Measurements from ENCODE around the gene CHST4.
A peak's percentile ranks its signal among the peaks of the same experiment; 100 is the strongest.
"Not testable (repeated sequence)": the region's sequence is repeated elsewhere in the genome, so short reads cannot be mapped to it uniquely, and the experiment has no call there.

The CHST4 gene

GRCh38 chr16:71524566-71525553, 1.4 kb upstream of the CHST4 start:
- no peak for DNase-seq

DNA sequence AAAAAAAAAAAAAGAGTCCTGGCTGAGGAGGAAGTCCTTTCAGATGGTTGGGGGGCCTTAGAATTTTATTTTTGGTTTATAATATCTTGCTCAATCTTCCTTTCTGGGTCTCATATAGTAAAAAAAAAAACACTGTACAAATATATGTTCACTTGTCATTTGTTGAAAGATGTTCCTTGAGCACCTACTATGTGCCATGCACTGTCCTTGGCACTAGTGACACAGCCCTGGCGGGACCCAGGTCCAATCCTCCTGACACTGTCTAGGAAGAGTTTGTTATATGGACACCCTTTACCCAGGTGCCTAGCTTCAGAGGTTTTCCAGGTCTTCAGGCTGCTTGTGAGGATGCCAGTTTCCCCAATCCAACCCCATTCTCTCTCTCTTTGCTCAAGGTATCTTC, 2.0 kb downstream of the CHST4 start:
- no peak for DNase-seq

DNA sequence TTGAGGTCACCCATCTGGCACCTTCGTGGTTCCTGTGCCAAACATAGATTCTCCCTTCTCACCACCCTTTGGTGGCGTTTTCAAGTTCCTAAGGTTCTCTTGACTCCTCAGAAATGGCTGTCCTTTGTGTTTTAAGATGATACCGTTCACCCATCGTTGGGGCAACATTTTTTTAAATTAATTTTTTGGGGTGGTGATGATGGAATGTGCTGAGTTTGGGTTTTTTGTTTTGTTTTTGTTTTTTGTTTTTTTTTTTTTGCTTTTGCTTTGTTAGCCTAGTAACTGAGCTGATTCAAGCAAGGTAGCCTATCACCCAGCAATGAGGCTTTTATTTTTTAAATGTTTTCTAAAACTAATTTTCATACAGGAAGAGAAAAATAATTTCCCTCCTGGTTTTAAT, 2.6 kb downstream of the CHST4 start:
- no peak for DNase-seq

- DNase-seq, result no peak
Measured at GRCh38 chr16:71532366-71532765, 6.1 kb downstream of the CHST4 start.

DNA sequence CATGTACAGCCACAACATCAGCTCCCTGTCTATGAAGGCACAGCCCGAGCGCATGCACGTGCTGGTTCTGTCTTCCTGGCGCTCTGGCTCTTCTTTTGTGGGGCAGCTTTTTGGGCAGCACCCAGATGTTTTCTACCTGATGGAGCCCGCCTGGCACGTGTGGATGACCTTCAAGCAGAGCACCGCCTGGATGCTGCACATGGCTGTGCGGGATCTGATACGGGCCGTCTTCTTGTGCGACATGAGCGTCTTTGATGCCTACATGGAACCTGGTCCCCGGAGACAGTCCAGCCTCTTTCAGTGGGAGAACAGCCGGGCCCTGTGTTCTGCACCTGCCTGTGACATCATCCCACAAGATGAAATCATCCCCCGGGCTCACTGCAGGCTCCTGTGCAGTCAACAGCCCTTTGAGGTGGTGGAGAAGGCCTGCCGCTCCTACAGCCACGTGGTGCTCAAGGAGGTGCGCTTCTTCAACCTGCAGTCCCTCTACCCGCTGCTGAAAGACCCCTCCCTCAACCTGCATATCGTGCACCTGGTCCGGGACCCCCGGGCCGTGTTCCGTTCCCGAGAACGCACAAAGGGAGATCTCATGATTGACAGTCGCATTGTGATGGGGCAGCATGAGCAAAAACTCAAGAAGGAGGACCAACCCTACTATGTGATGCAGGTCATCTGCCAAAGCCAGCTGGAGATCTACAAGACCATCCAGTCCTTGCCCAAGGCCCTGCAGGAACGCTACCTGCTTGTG, 10.7 kb downstream of the CHST4 start:
- no peak for DNase-seq

- no peak for DNase-seq
Measured at GRCh38 chr16:71537643-71538042, 11.4 kb downstream of the CHST4 start.

DNA sequence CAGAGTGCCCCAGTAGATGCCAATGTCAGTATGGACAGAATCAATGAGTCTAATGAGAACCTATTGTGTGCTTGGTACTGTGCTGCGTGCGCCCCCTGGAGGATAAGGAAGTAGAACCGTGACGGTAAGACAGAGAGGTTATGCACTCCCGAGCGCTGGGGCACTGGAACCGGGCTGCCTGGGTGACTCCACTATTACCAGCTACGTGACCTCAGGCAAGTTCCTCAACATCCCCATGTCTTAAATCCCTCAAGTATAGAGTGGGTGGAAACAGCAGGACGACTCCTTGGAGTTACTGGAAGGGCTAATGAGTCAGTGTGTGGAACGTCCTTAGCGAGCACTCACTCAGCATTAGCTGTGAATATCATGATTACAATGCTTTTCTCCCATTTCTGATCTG, 16.2 kb downstream of the CHST4 start:
- peak; percentile 30 for DNase-seq

DNA sequence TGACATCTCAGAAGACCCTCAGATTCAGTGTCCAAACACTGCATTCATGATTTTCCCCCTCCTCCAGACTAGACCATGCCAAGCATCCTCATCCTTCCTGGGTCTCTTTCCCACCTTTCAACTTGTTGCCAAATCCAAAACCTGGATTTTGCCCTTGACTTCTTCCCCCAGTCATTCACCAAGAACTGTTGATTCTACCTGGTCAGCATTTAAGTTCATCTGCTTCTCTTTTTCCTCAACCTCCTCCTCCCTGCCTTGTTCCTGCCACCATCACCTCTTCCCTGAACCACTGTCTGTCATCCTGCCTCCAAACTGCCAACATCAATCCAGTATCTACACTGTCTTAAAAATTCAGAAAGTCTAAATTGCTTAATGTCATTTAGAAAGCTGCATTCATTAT, 20.9 kb downstream of the CHST4 start:
- DNase-seq, result no peak

DNA sequence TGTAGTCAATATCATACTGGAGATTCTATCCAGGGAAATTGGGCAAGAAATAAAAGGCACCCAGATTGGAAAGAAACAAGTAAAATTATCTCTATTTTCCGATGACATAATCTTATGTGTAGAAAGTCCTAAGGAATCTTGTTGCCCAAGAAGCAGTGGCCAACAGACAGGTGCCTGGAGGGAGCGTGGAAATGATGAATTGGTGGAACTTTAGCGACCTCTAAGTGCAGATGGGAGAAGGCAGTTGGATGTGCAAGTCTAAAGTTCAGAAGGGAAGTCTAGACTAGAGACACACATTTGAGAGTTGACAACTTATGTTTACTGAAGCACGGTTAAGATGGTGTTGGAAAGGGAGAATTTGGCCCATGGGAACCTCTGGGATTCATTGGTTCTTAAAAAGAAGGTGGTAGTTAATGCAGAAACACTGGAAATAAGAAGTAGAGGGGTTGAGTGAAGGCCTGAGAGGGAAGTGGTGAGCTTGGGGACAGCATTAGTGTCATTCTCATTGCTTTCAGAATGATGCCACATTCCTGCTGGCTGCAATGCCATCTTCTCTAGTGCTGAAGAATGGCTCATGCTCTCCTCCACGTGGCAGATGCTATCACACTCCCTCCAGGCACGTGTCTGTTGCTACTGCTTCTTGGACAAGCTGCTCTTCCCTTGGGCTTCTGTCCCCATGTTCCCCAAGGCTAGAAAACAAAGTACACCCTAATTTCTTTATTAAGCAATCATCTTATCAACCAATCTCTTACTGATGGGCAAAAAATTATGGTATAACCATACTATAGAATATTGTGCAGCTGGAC, 26.7 kb downstream of the CHST4 start:
- peak; percentile 54 for DNase-seq

- peak; percentile 60 for DNase-seq
Measured at GRCh38 chr16:71555230-71555891, 29.1 kb downstream of the CHST4 start.

GRCh38 chr16:71557299-71557698, 31.1 kb downstream of the CHST4 start:
- no peak for DNase-seq

DNA sequence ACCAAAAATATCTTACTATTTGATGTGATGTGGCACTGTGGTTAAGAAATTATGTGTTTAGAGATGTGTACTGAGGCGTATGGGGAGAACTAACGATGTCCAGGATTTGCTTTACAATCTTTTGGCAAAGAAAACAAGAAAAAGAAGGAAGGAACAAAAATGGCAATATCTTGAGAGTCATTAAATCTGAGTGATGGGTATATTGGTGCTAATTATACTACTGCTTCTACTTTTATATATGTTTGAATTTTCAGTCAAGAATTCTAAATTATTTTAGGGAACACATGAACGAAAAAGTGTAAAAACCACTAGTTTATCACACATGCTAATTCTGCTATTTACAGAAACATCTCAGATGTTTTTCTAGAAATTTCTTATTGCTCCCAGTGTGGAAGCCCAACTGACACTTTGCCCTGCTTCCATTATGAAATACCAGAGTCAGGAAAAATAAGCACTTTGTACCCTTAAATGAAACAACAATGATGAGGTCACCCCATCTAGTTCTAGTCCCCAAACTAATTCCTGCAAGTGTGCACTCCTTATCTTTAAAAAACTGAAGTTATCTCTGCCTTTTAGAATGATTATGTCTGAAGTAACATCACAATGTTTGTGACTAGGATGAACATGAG, 31.8 kb downstream of the CHST4 start:
- no peak for DNase-seq

DNA sequence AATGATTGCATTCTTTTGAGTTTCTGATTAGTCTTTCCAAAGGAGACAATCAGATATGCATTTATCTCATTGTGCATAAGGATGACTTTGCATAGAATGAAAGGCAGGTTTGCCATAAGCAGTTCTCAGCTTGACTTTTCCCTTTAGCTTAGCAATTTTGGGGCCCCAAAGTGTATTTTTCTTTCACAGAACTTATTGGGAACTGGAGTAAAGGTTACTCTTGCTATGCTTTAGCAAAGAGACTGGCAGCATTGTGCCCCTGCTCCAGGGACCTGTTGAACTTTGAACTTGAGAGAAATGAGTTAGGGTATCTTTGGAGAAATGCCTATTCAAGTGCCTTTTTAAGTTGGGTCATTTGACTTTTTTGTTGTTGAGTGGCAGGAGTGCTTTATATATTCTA, 33.6 kb downstream of the CHST4 start:
- no peak for DNase-seq

- not testable (repeated sequence) for DNase-seq
Measured at GRCh38 chr16:71561886-71562285, 35.7 kb downstream of the CHST4 start.

- DNase-seq, result no peak
Measured at GRCh38 chr16:71562552-71562951, 36.3 kb downstream of the CHST4 start.

DNA sequence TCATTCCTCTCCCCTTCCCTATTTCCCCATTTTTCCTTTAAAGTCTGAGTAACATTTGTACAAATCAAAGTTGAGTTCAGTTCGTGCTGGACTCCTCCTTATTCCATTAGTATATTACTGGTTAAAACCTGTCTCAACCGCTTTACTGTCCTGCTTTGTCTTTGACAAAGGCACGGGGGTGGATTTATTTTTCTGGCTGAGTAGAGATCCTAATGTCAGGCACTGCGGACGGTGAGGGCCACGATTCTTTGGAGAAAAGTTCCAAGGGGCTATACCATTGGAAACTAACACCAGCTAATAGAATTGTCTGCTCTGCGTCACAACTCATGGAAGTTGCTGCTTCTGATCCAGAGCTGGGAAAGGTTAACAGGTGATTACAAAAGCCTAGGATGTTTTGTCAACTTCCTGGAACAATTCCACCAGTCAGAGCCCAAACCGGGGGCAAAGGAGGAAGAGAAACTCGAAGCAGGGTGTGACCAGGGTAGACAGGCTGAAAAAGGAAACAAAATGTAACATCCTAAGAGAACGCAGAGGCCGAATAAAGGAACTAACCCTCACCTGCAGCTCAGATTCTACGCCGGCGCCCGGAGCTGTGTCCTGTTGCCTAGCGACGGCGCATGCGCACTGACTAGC, 38.2 kb downstream of the CHST4 start:
- DNase-seq, result peak; percentile 90

DNA sequence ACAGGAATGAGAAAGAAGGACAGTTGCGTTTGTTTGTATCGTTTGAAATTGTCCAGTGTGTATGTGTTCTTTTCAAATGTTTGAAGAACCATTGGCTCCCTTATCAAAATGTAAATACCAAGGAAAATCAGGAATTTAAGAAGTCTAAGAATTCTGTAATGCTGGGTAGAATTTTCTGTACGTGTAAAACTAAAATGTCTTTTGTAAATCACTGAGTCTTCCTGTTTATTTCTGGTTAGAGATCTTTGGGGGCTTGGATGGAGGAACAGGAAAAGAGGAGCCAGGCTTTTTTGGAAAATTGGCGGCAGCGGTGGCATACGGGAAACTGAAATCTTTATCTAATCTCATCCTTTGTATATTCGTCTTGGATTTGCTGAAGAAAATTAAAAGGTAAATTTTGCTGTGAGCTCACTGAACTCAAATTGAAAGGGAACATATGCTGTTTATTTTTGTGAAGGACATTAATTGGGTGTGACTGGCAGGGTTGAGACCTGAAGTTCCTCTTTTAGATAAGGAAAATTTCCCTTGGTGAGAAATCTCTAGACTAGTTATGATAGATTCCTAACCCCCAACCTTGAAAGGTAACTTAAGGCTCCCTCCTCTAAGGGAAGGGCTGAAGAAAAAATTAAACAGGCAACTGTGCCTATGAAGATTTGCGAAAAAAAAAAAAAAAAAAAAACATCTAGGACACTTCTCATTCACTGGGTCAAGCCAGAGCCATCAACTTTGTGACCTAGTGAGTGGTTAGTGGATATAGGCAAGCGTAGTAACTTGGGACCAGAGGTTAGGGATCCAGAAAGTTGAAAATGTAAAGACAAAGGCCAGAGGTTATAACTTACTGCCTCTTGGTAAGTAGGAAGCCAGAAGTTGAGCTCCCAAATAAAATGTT, 39.8 kb downstream of the CHST4 start:
- peak; percentile 28 for DNase-seq

GRCh38 chr16:71567931-71568330, 41.7 kb downstream of the CHST4 start:
- DNase-seq, result no peak

- no peak for DNase-seq
Measured at GRCh38 chr16:71568551-71568950, 42.3 kb downstream of the CHST4 start.

DNA sequence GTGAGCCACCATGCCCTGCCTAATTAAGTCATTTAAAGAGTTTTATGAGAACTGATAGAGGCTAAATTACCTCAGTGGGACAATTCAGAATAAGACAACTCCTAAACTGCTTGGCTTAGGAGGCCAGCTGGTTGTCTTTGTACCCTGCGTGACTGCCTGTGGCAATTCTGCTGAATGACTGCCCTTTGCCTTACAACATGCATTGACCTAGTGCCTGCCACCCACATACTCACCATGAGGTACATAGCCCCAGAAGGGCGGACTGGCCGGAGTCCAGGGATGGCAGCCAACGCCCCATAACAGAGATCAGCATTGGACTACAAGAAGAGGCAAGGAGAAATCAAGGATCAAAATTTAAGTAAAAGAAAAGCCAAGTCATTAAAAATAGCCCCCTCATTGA, 43.4 kb downstream of the CHST4 start:
- DNase-seq, result no peak

- DNase-seq, result no peak
Measured at GRCh38 chr16:71570144-71570543, 43.9 kb downstream of the CHST4 start.
